Measurements from ENCODE around the gene CCNY. TPM values are rescaled to one million over a fixed set of nuclear protein-coding genes. Genes with fewer than 3 reads are reported as not detected.

Gene CCNY
- total and polyA plus RNA-seq, 2 donors (not counting 1 experiment from before 2014, with no cell fraction given), result 34.1 to 64.9 TPM

- Mint-ChIP-seq H3K4me1 (peaks cover 42% of the 10 kb centered on the region), H3K9me3 (ENCODE audit: insufficient read depth) (peaks cover 13% of the 10 kb centered on the region), H3K27ac (no peak overlapping the region), H3K4me3 (no peak overlapping the region), H3K27me3 (no peaks in the 10 kb centered on the region)
- ATAC-seq (ENCODE audit: low read depth) (no peak), DNase-seq (no peak)
- peaks cover 99% of the 10 kb centered on the region for H4K20me1 ChIP-seq (ENCODE audit: control insufficient read depth, insufficient read depth, low read length, poor library complexity, severe bottlenecking)
- ChIA-PET POLR2A (no interaction called here), CTCF (interaction anchor here (0.5 kb wide), 1 partner anchor 249 kb away, joined by 3 read pairs; no protein-coding TSS in a partner anchor)
- H3K9ac ChIP-seq (ENCODE audit: low read length), result no peak overlapping the region
- intact Hi-C loops (cut with micrococcal nuclease), result no loop called here
- TF ChIP-seq EZH2 (IDR thresholded peaks at IDR 0.05; ENCODE audit: borderline replicate concordance, insufficient read depth, low read depth, low read length, poor library complexity, severe bottlenecking) (no peak), CTCF (IDR thresholded peaks at IDR 0.05) (no peak)
- H3K4me3 ChIP-seq (ENCODE audit: control extremely low read depth in 1 of 5, extremely low read depth in 1 of 5, insufficient read depth in 1 of 5, low read depth in 2 of 5, low read length in 4 of 5), result no peak overlapping the region
- no peak overlapping the region for H3K4me2 ChIP-seq (replicated peaks; ENCODE audit: low read depth, low read length, poor library complexity, severe bottlenecking)
- WGBS (ENCODE audit: insufficient coverage), result 100% methylated on average over 1 of the region's 3 CpGs
- H3K27ac ChIP-seq (ENCODE audit: low read length in 2 of 2), result no peak overlapping the region
- H3K36me3 ChIP-seq (replicated peaks in 1 of 2; ENCODE audit: control extremely low read depth in 1 of 2, control insufficient read depth in 1 of 2, extremely low read depth in 1 of 2, insufficient read depth in 2 of 2, low read length in 1 of 2), result no peaks in the 10 kb centered on the region
- no peaks in the 10 kb centered on the region for H3K27me3 ChIP-seq (replicated peaks in 1 of 4; ENCODE audit: control extremely low read depth in 1 of 4, control insufficient read depth in 3 of 4, insufficient read depth in 4 of 4, low read length in 3 of 4)
- no peak overlapping the region for H2AFZ ChIP-seq (ENCODE audit: insufficient read depth, low read depth, low read length, poor library complexity, severe bottlenecking)
- peaks cover 5 to 19% (median 14%) of the 10 kb centered on the region in 3 donors for H3K9me3 ChIP-seq (ENCODE audit: control extremely low read depth in 1 of 3, control insufficient read depth in 2 of 3, insufficient read depth in 1 of 3, low read length in 2 of 3)
- peaks cover 29% of the 10 kb centered on the region in 2 donors for H3K4me1 ChIP-seq (ENCODE audit: control insufficient read depth in 2 of 2, insufficient read depth in 2 of 2, low read length in 2 of 2)
- H3K79me2 ChIP-seq (ENCODE audit: control insufficient read depth, insufficient read depth, low read length), result peaks cover 100% of the 10 kb centered on the region
Measured at GRCh38 chr10:35394934-35395333, 58.6 kb downstream of the CCNY start.

- H4K20me1 ChIP-seq (ENCODE audit: control insufficient read depth, insufficient read depth, low read length, poor library complexity, severe bottlenecking), result peaks cover 92% of the 10 kb centered on the region
- intact Hi-C loops (cut with micrococcal nuclease), result no loop called here
- 99% methylated on average over 9 of the region's 12 CpGs for WGBS (ENCODE audit: insufficient coverage)
- H3K4me2 ChIP-seq (replicated peaks; ENCODE audit: low read depth, low read length, poor library complexity, severe bottlenecking), result no peak overlapping the region
- DNase-seq (no peak), ATAC-seq (ENCODE audit: low read depth) (no peak)
- no peak overlapping the region for H2AFZ ChIP-seq (ENCODE audit: insufficient read depth, low read depth, low read length, poor library complexity, severe bottlenecking)
- H3K4me3 Mint-ChIP-seq, result no peak overlapping the region
- no peaks in the 10 kb centered on the region for H3K27me3 Mint-ChIP-seq
- ChIA-PET CTCF (interaction anchor here (1.1 kb wide), 1 partner anchor 17 kb away, joined by 3 read pairs; no protein-coding TSS in a partner anchor), POLR2A (no interaction called here)
- TF ChIP-seq CTCF (IDR thresholded peaks at IDR 0.05) (no peak), EZH2 (IDR thresholded peaks at IDR 0.05; ENCODE audit: borderline replicate concordance, insufficient read depth, low read depth, low read length, poor library complexity, severe bottlenecking) (no peak)
- no peak overlapping the region for H3K27ac ChIP-seq (ENCODE audit: low read length in 2 of 2)
- H3K36me3 ChIP-seq (replicated peaks in 1 of 2; ENCODE audit: control extremely low read depth in 1 of 2, control insufficient read depth in 1 of 2, extremely low read depth in 1 of 2, insufficient read depth in 2 of 2, low read length in 1 of 2), result no peaks in the 10 kb centered on the region
- H3K4me3 ChIP-seq (ENCODE audit: control extremely low read depth in 1 of 5, extremely low read depth in 1 of 5, insufficient read depth in 1 of 5, low read depth in 2 of 5, low read length in 4 of 5), result no peak overlapping the region
- no peaks in the 10 kb centered on the region for H3K27me3 ChIP-seq (replicated peaks in 1 of 4; ENCODE audit: control extremely low read depth in 1 of 4, control insufficient read depth in 3 of 4, insufficient read depth in 4 of 4, low read length in 3 of 4)
- H3K4me1 ChIP-seq (ENCODE audit: control insufficient read depth in 2 of 2, insufficient read depth in 2 of 2, low read length in 2 of 2), result peaks cover 42 to 43% of the 10 kb centered on the region in 2 donors
- H3K9me3 ChIP-seq (ENCODE audit: control extremely low read depth in 1 of 3, control insufficient read depth in 2 of 3, insufficient read depth in 1 of 3, low read length in 2 of 3), result peaks cover 0 to under 1% (median 0%) of the 10 kb centered on the region in 3 donors
- H3K4me1 Mint-ChIP-seq, result peaks cover 34% of the 10 kb centered on the region
- H3K9me3 Mint-ChIP-seq (ENCODE audit: insufficient read depth), result peaks cover under 1% of the 10 kb centered on the region
- no peak overlapping the region for H3K27ac Mint-ChIP-seq
- no peak overlapping the region for H3K9ac ChIP-seq (ENCODE audit: low read length)
- peaks cover 94% of the 10 kb centered on the region for H3K79me2 ChIP-seq (ENCODE audit: control insufficient read depth, insufficient read depth, low read length)
Measured at GRCh38 chr10:35396560-35397434, 60.5 kb downstream of the CCNY start.
